Measurements from ENCODE around the gene ATN1. TPM values are rescaled to one million over a fixed set of nuclear protein-coding genes. Genes with fewer than 3 reads are reported as not detected.
A peak's percentile ranks its signal among the peaks of the same experiment; 100 is the strongest.

ATN1 gene
- total and polyA plus RNA-seq, 4 donors: 3.6 to 12.6 (median 7.9) TPM

DNA sequence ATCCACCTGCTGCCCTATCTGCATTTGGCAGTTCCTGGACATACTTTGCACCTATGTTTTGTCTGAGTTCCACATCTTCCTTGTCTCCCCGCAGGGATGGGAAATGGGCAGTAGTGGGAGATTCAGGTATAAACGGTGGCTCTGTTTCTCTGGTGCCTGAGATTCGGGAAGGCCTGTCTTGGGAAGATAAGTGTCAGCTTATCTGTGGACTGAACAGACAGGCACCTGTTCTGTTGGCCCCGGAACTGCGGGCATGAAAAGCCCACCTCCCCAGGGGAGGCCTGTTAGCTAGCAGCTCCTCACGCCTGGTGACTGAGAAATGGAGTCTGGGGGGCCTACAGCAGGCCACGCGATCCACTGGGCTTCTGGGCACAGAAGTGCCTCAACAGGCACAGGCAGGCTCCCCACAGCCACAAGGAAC, 36.9 kb downstream of the ATN1 start:
- peaks cover 11 to 50% (median 26%) of the 10 kb centered on the region in 4 donors for H3K4me1 ChIP-seq (ENCODE audit: control insufficient read depth in 4 of 4, insufficient read depth in 4 of 4, low read length in 3 of 4)
- H3K27ac ChIP-seq (ENCODE audit: low read depth in 1 of 2, low read length in 2 of 2): peak overlapping the region; percentile 62 to 74
- no peak for TF ChIP-seq JUND (IDR thresholded peaks at IDR 0.05)
- TF ChIP-seq RXRA (IDR thresholded peaks at IDR 0.05): no peak
- TF ChIP-seq YY1 (IDR thresholded peaks at IDR 0.05): no peak
- TF ChIP-seq HNF4G (IDR thresholded peaks at IDR 0.05): no peak
- TF ChIP-seq FOXA2 (IDR thresholded peaks at IDR 0.05): no peak
- TF ChIP-seq TAF1 (conservative IDR thresholded peaks at IDR 0.05): no peak
- no peak for TF ChIP-seq HNF4A (conservative IDR thresholded peaks at IDR 0.05)
- no peak for TF ChIP-seq SP1 (IDR thresholded peaks at IDR 0.05)
- no peak for TF ChIP-seq RAD21 (IDR thresholded peaks at IDR 0.05)
- TF ChIP-seq EGR1 (IDR thresholded peaks at IDR 0.05; ENCODE audit: low read depth in 2 of 2): no peak
- WGBS: 73% methylated on average over 8 of the region's 8 CpGs
- no peaks in the 10 kb centered on the region for H3K27me3 ChIP-seq (ENCODE audit: control insufficient read depth in 4 of 4, insufficient read depth in 4 of 4, low read length in 3 of 4)
- H3K9ac ChIP-seq (ENCODE audit: low read depth in 1 of 2, low read length in 2 of 2): peak overlapping the region in 1 of 2 donors; percentile 26
- no peak for DNase-seq (ENCODE audit: low spot score)
- H3K9me3 ChIP-seq (ENCODE audit: control insufficient read depth in 4 of 4, low read length in 3 of 4): no peaks in the 10 kb centered on the region
- H3K36me3 ChIP-seq (ENCODE audit: control insufficient read depth in 4 of 4, insufficient read depth in 3 of 4, low read depth in 1 of 4, low read length in 3 of 4): peaks cover 13 to 34% (median 28%) of the 10 kb centered on the region in 4 donors
- no peak overlapping the region for H3K4me3 ChIP-seq (ENCODE audit: low read depth in 1 of 3, low read length in 3 of 3)

DNA sequence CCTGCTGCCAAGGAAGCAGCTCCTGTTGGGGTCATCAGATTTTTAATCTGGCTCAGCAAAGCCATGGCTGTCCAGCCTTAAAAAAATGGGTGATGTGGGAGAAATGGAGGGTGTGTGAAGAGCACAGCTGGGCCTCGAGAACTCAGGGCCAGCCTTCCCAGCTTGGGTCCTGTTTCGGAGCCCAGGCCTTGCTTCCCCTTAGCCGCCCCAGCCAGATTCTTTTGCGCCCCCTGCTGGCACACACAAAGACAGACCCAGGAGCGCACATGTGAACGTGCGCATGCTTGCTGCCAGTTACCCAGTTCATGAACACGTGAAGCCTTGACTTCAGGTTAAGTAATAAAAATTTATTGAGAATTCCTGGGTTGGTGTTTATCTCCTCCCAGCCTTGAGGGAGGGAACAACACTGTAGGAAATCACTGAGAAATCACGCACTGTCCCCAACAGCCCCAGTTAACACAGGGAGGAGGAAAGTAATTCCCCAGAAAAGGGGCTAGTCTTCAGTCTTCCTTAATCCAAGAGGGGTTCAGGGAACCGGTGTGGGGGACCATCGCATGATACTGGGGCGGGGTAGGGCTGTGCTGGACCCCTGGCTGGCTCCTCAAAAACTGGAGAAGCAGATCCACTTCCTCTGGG, 37.4 kb downstream of the ATN1 start:
- H3K9me3 ChIP-seq (ENCODE audit: control insufficient read depth in 4 of 4, low read length in 3 of 4): no peaks in the 10 kb centered on the region
- H3K36me3 ChIP-seq (ENCODE audit: control insufficient read depth in 4 of 4, insufficient read depth in 3 of 4, low read depth in 1 of 4, low read length in 3 of 4): peaks cover 13 to 34% (median 28%) of the 10 kb centered on the region in 4 donors
- H3K27me3 ChIP-seq (ENCODE audit: control insufficient read depth in 4 of 4, insufficient read depth in 4 of 4, low read length in 3 of 4): no peaks in the 10 kb centered on the region
- H3K4me1 ChIP-seq (ENCODE audit: control insufficient read depth in 4 of 4, insufficient read depth in 4 of 4, low read length in 3 of 4): peaks cover 9 to 47% (median 26%) of the 10 kb centered on the region in 4 donors
- WGBS: 16% methylated on average over 12 of the region's 12 CpGs
- peak overlapping the region in 1 of 2 donors; percentile 26 for H3K9ac ChIP-seq (ENCODE audit: low read depth in 1 of 2, low read length in 2 of 2)
- peak; percentile 89 for DNase-seq (ENCODE audit: low spot score)
- peak overlapping the region; percentile 62 to 74 for H3K27ac ChIP-seq (ENCODE audit: low read depth in 1 of 2, low read length in 2 of 2)
- TF ChIP-seq EGR1 (IDR thresholded peaks at IDR 0.05; ENCODE audit: low read depth in 2 of 2): no peak
- peak; percentile 90 to 94 for TF ChIP-seq RAD21 (IDR thresholded peaks at IDR 0.05)
- TF ChIP-seq, protein P1, sequence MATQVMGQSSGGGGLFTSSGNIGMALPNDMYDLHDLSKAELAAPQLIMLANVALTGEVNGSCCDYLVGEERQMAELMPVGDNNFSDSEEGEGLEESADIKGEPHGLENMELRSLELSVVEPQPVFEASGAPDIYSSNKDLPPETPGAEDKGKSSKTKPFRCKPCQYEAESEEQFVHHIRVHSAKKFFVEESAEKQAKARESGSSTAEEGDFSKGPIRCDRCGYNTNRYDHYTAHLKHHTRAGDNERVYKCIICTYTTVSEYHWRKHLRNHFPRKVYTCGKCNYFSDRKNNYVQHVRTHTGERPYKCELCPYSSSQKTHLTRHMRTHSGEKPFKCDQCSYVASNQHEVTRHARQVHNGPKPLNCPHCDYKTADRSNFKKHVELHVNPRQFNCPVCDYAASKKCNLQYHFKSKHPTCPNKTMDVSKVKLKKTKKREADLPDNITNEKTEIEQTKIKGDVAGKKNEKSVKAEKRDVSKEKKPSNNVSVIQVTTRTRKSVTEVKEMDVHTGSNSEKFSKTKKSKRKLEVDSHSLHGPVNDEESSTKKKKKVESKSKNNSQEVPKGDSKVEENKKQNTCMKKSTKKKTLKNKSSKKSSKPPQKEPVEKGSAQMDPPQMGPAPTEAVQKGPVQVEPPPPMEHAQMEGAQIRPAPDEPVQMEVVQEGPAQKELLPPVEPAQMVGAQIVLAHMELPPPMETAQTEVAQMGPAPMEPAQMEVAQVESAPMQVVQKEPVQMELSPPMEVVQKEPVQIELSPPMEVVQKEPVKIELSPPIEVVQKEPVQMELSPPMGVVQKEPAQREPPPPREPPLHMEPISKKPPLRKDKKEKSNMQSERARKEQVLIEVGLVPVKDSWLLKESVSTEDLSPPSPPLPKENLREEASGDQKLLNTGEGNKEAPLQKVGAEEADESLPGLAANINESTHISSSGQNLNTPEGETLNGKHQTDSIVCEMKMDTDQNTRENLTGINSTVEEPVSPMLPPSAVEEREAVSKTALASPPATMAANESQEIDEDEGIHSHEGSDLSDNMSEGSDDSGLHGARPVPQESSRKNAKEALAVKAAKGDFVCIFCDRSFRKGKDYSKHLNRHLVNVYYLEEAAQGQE (IDR thresholded peaks at IDR 0.05): peak; percentile 30
- TF ChIP-seq, protein P2, sequence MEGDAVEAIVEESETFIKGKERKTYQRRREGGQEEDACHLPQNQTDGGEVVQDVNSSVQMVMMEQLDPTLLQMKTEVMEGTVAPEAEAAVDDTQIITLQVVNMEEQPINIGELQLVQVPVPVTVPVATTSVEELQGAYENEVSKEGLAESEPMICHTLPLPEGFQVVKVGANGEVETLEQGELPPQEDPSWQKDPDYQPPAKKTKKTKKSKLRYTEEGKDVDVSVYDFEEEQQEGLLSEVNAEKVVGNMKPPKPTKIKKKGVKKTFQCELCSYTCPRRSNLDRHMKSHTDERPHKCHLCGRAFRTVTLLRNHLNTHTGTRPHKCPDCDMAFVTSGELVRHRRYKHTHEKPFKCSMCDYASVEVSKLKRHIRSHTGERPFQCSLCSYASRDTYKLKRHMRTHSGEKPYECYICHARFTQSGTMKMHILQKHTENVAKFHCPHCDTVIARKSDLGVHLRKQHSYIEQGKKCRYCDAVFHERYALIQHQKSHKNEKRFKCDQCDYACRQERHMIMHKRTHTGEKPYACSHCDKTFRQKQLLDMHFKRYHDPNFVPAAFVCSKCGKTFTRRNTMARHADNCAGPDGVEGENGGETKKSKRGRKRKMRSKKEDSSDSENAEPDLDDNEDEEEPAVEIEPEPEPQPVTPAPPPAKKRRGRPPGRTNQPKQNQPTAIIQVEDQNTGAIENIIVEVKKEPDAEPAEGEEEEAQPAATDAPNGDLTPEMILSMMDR (IDR thresholded peaks at IDR 0.05; ENCODE audit: low read depth, low read length, missing input control): peak; percentile 94
- TF ChIP-seq JUND (IDR thresholded peaks at IDR 0.05): no peak
- TF ChIP-seq SP1 (IDR thresholded peaks at IDR 0.05): no peak
- TF ChIP-seq TAF1 (conservative IDR thresholded peaks at IDR 0.05): no peak
- TF ChIP-seq, protein P3, sequence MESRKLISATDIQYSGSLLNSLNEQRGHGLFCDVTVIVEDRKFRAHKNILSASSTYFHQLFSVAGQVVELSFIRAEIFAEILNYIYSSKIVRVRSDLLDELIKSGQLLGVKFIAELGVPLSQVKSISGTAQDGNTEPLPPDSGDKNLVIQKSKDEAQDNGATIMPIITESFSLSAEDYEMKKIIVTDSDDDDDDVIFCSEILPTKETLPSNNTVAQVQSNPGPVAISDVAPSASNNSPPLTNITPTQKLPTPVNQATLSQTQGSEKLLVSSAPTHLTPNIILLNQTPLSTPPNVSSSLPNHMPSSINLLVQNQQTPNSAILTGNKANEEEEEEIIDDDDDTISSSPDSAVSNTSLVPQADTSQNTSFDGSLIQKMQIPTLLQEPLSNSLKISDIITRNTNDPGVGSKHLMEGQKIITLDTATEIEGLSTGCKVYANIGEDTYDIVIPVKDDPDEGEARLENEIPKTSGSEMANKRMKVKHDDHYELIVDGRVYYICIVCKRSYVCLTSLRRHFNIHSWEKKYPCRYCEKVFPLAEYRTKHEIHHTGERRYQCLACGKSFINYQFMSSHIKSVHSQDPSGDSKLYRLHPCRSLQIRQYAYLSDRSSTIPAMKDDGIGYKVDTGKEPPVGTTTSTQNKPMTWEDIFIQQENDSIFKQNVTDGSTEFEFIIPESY (IDR thresholded peaks at IDR 0.05): no peak
- peak; percentile 68 to 72 for TF ChIP-seq RXRA (IDR thresholded peaks at IDR 0.05)
- peak; percentile 46 for TF ChIP-seq YY1 (IDR thresholded peaks at IDR 0.05)
- TF ChIP-seq FOXA2 (IDR thresholded peaks at IDR 0.05): no peak
- no peak for TF ChIP-seq HNF4G (IDR thresholded peaks at IDR 0.05)
- no peak for TF ChIP-seq FOXA1 (IDR thresholded peaks at IDR 0.05)
- TF ChIP-seq, protein P4, sequence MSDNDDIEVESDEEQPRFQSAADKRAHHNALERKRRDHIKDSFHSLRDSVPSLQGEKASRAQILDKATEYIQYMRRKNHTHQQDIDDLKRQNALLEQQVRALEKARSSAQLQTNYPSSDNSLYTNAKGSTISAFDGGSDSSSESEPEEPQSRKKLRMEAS (IDR thresholded peaks at IDR 0.05): peak; percentile 89
- TF ChIP-seq, protein P5, sequence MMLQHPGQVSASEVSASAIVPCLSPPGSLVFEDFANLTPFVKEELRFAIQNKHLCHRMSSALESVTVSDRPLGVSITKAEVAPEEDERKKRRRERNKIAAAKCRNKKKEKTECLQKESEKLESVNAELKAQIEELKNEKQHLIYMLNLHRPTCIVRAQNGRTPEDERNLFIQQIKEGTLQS (IDR thresholded peaks at IDR 0.05): no peak
- TF ChIP-seq HNF4A (conservative IDR thresholded peaks at IDR 0.05): peak; percentile 19 to 23
- no peak for TF ChIP-seq NR2F2 (IDR thresholded peaks at IDR 0.05)
- TF ChIP-seq GABPA (IDR thresholded peaks at IDR 0.05 in 1 of 2, conservative IDR thresholded peaks at IDR 0.05 in 1 of 2): peak in 1 of 2 donors; percentile 57
- H3K4me3 ChIP-seq (ENCODE audit: low read depth in 1 of 3, low read length in 3 of 3): no peak overlapping the region
